ENCODE data around the gene FANK1.
"Not testable (repeated sequence)": the region's sequence is repeated elsewhere in the genome, so short reads cannot be mapped to it uniquely, and the experiment has no call there.

The FANK1 gene

GRCh38 chr10:125933693-125934092 is 37.3 kb downstream of the FANK1 start:
- no peak for DNase-seq

GRCh38 chr10:125936331-125936730 is 40.0 kb downstream of the FANK1 start:
- no peak for DNase-seq

- DNase-seq = no peak
Observed at GRCh38 chr10:125940515-125940914, 44.2 kb downstream of the FANK1 start.

DNA sequence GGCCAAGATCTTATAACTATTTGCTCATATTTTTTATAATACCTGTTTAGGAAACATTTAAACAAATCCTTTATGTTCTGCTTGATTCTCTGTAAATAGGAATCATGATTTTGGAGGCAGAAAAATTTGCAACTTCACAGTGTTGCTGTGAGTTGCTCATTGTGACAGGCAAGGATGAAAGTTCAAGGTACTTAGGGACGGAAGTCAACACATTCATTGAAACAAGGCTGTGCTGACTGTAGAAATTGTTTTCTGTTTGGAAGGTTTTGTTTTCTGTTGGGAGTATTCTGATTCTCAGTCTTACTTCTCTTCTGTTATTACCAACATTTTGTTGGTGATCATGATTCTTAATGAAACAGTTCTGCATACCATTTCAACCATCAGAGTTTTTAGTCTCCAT is 54.9 kb downstream of the FANK1 start:
- no peak for DNase-seq

- no peak for DNase-seq
Observed at GRCh38 chr10:125953778-125954385, 57.5 kb downstream of the FANK1 start.

DNA sequence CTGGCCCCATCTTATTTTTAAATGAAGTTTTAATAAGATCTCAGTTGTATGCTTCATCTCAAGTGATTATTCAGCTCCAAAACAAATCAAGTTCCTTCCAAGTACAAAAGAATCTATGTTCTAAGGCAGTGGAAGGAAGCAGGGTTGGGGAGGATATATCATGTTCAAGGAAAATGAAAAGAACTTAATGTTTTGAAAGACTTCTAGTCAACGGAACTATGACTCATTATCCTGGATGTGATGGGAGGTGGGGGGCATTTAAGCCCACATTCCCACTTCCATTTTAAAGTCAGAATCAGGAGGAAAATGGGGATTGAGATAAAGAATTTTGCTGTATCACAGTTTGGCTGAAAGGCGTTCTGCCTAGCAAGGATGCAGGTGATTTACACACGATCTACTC is 59.4 kb downstream of the FANK1 start:
- DNase-seq = no peak

GRCh38 chr10:125961743-125962142 is 65.4 kb downstream of the FANK1 start:
- no peak for DNase-seq

DNA sequence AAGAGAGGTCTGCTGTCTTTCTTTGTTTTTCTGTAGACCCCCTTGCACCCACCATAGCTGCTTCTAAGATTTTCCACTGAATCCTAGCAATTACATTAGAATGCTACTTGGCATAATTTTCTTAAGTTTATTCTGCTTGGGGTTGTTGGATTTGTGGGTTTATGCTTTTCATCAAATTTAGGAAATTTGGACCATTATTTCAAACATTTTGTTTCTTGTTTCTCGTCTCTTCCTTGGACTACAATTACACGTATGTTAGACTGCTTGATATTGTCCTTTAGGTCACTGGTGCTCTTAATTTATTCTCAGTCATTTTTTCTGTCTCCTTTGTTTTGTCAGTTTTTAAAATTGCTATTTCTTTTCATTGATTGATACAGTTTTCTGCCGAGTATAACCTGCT is 65.8 kb downstream of the FANK1 start:
- DNase-seq = no peak

DNA sequence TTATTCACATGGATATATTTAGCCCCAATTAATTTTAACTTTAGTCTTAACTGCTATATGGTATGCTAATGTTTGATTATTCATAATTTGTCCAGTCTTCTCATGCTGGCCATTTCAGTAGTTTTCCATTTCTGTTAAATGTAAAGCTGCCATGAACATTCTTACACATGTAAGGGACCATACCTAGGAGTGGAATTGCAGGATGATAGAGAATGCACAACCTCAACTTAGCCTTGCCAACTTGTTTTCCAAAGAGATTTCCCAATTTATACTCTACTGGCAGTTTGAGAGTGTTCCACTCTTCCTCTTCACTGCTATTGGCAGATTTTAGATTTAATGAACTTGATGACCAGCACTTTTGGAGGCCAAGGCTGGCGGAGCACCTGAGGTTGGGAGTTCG is 68.2 kb downstream of the FANK1 start:
- no peak for DNase-seq

GRCh38 chr10:125967533-125967932 is 71.2 kb downstream of the FANK1 start:
- no peak for DNase-seq

GRCh38 chr10:125970077-125970630 is 73.8 kb downstream of the FANK1 start:
- DNase-seq = not testable (repeated sequence)

DNA sequence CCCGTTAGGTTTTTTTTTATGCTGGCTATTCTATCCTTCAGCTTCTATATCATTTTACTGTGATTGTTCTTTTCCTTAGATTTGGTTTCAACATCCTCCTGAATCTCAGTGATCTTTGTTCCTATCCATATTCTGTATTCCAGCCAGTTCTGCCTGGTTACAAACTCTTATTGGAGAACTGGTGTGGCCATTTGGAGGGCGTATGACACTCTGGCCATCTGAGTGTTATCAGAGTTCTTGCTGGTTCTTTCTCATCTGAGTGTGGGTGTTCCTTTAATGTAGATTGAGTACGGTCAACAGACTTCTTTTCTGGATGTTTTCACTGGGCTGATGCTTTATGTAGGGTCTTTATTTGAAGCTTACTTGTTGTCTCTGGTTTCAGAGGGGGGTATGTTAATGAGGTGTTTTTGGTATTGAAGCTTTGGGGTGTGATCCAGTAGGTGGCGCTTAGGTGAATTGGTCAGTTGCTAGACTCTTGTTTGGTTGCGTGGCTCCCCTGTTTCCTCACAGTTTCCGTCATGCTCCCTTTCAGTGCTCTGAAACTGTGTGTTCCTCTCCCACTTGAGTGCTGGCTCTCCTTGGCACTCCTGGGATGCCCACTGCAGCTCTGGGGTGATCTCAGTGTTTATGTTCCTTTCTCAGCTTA is 80.7 kb downstream of the FANK1 start:
- DNase-seq = no peak

DNA sequence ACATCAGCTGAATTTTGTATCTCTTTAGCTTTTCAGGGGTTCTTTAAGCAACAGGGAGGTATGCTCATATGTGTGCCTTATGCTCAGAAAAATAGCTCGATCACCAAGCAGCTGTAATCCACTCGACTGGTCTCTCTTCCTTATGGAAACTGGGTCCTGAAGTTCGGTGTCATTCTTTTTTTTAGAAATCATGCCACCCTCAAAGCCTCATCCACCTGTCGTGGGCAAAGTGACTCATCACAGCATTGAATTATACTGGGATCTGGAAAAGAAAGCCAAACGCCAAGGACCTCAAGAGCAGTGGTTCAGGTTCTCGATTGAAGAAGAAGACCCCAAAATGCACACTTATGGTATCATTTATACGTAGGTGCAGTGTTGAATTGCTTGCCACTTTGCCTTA is 83.6 kb downstream of the FANK1 start:
- no peak for DNase-seq

- no peak for DNase-seq
Observed at GRCh38 chr10:125980521-125981035, 84.2 kb downstream of the FANK1 start.

GRCh38 chr10:125982260-125982948 is 86.0 kb downstream of the FANK1 start:
- DNase-seq = no peak

- no peak for DNase-seq
Observed at GRCh38 chr10:125983161-125983560, 86.8 kb downstream of the FANK1 start.

GRCh38 chr10:125983656-125984055 is 87.3 kb downstream of the FANK1 start:
- DNase-seq = no peak

DNA sequence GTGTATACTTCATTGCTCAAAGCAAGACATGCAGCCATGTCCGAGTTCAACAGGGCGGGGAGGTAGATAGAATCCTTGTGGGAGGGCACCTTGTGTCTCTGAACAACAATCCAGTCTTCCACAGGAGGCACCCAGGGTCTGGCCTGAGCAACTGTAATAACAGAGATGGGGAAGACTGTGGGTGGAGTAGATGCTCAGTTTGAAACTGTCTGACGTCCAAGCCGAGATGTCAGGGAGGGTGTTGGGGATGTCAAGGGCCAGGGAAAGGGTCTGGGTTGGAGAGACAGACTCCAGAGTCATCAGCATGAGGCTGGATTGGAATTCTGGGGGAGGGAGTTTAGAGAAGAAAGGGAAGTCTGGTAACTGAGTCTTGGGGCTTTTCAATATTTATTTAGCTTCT is 88.0 kb downstream of the FANK1 start:
- DNase-seq = no peak

GRCh38 chr10:125984865-125985495 is 88.6 kb downstream of the FANK1 start:
- DNase-seq = no peak

DNA sequence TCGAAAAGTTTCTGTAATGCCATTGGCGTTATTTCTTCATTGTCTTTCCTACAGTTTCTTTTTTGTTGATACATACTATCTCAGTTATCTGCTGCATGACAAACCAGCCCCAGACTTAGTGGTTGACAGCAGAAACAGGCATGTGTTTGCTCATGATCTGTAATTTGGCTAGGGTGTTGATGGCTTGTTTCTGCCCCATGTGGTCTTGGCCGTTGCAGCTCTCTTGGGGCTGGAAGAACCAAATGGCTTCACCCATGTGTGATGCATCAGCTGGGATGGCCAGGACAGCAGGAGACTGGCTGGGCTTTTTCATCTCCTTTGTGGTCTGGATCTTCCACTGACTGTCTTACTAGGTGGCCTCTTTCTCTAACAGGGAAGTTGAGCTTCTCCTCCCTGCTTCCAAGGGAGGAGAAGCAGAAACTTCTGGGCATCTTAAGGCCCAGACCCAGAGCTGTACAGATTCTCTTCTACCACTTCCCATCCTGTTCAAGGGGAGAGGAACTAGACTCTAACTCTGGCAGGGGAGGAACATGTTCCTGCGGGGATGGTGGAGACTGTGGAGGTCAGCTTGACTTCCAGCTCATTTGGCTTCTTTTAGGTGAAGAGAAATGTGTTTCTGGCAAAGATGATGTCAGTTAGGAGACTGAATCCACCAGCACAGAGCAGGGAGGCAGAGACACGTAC is 89.3 kb downstream of the FANK1 start:
- DNase-seq = no peak

DNA sequence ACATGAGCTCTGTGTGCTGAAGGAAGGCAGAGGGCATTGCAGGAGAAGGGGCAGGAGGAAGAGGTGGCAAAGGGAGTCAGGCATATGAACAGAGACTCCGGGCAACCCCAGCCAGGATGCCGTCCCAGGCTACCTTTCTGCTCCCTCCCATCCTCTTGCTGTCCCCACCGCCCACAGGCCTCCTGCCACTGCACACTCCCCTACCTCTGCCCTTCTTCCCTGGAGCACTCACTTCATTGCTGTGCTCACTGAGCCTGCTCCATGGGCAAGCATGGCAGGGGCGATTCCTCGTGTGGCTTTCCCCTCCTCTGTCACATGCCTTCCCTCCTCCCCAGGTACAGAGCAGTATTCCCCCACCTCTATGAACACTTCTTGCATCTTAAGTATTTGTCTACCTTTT is 93.4 kb downstream of the FANK1 start:
- DNase-seq = no peak

DNA sequence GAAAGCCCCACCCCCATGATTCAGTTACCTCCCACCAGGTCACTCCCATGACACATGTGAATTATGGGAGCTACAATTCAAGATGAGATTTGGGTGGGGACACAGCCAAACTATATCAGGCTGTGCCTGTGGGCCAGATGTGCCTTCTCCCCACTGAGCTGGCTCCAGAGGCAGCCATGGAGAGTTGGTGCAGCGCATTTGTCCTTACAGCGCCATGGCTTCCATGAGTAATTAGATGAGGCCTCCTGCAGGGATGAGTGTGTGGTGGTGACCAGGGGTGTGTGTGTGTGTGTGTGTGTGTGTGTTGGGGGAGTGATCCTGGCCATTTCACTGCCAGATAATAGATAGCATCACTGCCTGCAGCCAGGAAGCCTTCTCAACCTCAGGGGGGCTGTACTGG is 94.6 kb downstream of the FANK1 start:
- DNase-seq = no peak

- no peak for DNase-seq
Observed at GRCh38 chr10:125991392-125991791, 95.0 kb downstream of the FANK1 start.

Measured in stimulated activated CD4-positive, alpha-beta T cell treated with anti-CD3 and anti-CD28 coated beads, Interleukin-4, amount 100 ng/mL, for 4 hours (primary cell).